Stimulated activated CD4-positive, alpha-beta T cell treated with anti-CD3 and anti-CD28 coated beads, Interleukin-4, amount 100 ng/mL, for 48 hours (primary cell): Measurements from ENCODE around the gene ITPR2.
"Not testable (repeated sequence)": the region's sequence is repeated elsewhere in the genome, so short reads cannot be mapped to it uniquely, and the experiment has no call there.

Experiments used
- DNase-seq, 2 donors: peaks; one replicate each; pipeline ENCODE4 v3.0.0-alpha.2; 2020; ENCODE audit warnings: low read depth in 2 of 2

ITPR2 gene

GRCh38 chr12:26465419-26466097 is 367.4 kb downstream of the ITPR2 start:
- no peak for DNase-seq

- DNase-seq, result no peak
These were observed 371.2 kb downstream of the ITPR2 start for GRCh38 chr12:26461776-26462175.

GRCh38 chr12:26460361-26460760 is 372.6 kb downstream of the ITPR2 start:
- DNase-seq, result no peak

GRCh38 chr12:26455936-26456574 is 376.9 kb downstream of the ITPR2 start:
- DNase-seq, result no peak

- DNase-seq, result no peak
These were observed 379.7 kb downstream of the ITPR2 start for GRCh38 chr12:26453246-26453645.

- no peak for DNase-seq
These were observed 380.5 kb downstream of the ITPR2 start for GRCh38 chr12:26452511-26452910.

- DNase-seq, result no peak
These were observed 381.2 kb downstream of the ITPR2 start for GRCh38 chr12:26451763-26452162.

- DNase-seq, result no peak
These were observed 387.1 kb downstream of the ITPR2 start for GRCh38 chr12:26445909-26446308.

GRCh38 chr12:26443309-26443708 is 389.7 kb downstream of the ITPR2 start:
- DNase-seq, result no peak

GRCh38 chr12:26441434-26441833 is 391.6 kb downstream of the ITPR2 start:
- no peak for DNase-seq

GRCh38 chr12:26435069-26435404 is 398.0 kb downstream of the ITPR2 start:
- DNase-seq, result no peak

- DNase-seq, result no peak
These were observed 398.5 kb downstream of the ITPR2 start for GRCh38 chr12:26434299-26435068.

GRCh38 chr12:26433701-26434100 is 399.3 kb downstream of the ITPR2 start:
- DNase-seq, result not testable (repeated sequence)

GRCh38 chr12:26431211-26431610 is 401.8 kb downstream of the ITPR2 start:
- no peak for DNase-seq

- DNase-seq, result not testable (repeated sequence)
These were observed 402.4 kb downstream of the ITPR2 start for GRCh38 chr12:26430596-26430995.

GRCh38 chr12:26429070-26429691 is 403.8 kb downstream of the ITPR2 start:
- no peak for DNase-seq

- no peak for DNase-seq
These were observed 404.6 kb downstream of the ITPR2 start for GRCh38 chr12:26428420-26428819.

GRCh38 chr12:26426652-26427051 is 406.3 kb downstream of the ITPR2 start:
- DNase-seq, result no peak

GRCh38 chr12:26425587-26426260 is 407.3 kb downstream of the ITPR2 start:
- DNase-seq, result no peak

- no peak for DNase-seq
These were observed 410.1 kb downstream of the ITPR2 start for GRCh38 chr12:26422839-26423398.

- DNase-seq, result no peak
These were observed 416.4 kb downstream of the ITPR2 start for GRCh38 chr12:26416550-26416949.

- DNase-seq, result no peak
These were observed 422.3 kb downstream of the ITPR2 start for GRCh38 chr12:26410689-26411088.
